ENCODE data around the gene KRT15. TPM values are rescaled to one million over a fixed set of nuclear protein-coding genes. Genes with fewer than 3 reads are reported as not detected.

Gene KRT15
- total RNA-seq, 1 donor from 2014 or later, result 24.3 TPM

DNA sequence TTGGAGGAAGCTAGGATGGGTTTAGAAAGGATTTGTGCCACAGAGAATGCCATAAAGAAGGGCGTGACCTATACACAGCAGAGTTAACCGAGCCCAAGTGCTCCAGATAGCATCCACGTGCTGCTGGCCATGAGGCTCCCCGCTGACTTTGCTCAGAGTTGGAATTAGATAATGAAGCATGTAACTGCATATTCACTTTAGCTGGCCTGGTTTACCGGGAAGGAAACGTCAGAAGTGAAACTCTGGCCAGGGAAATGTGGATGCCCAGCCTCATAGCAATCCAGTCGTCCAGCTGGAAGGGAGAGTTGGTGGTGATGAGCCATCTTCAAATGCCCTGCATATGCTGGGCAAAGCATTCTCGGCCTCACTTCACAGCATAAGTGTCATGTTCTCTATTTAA, 43.8 kb downstream of the KRT15 start:
- TF ChIP-seq, protein P1, sequence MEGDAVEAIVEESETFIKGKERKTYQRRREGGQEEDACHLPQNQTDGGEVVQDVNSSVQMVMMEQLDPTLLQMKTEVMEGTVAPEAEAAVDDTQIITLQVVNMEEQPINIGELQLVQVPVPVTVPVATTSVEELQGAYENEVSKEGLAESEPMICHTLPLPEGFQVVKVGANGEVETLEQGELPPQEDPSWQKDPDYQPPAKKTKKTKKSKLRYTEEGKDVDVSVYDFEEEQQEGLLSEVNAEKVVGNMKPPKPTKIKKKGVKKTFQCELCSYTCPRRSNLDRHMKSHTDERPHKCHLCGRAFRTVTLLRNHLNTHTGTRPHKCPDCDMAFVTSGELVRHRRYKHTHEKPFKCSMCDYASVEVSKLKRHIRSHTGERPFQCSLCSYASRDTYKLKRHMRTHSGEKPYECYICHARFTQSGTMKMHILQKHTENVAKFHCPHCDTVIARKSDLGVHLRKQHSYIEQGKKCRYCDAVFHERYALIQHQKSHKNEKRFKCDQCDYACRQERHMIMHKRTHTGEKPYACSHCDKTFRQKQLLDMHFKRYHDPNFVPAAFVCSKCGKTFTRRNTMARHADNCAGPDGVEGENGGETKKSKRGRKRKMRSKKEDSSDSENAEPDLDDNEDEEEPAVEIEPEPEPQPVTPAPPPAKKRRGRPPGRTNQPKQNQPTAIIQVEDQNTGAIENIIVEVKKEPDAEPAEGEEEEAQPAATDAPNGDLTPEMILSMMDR (IDR thresholded peaks at IDR 0.05), result no peak
- no peak overlapping the region for H3K4me3 ChIP-seq
- no peaks in the 10 kb centered on the region for H3K27me3 ChIP-seq
- H3K36me3 ChIP-seq, result no peaks in the 10 kb centered on the region
- no peak overlapping the region for H3K27ac ChIP-seq
- no peaks in the 10 kb centered on the region for H3K9me3 ChIP-seq
- ATAC-seq (no peak), DNase-seq (no peak)
- no peaks in the 10 kb centered on the region for H3K4me1 ChIP-seq
- intact Hi-C loops (cut with DNase I), result no loop called here

DNA sequence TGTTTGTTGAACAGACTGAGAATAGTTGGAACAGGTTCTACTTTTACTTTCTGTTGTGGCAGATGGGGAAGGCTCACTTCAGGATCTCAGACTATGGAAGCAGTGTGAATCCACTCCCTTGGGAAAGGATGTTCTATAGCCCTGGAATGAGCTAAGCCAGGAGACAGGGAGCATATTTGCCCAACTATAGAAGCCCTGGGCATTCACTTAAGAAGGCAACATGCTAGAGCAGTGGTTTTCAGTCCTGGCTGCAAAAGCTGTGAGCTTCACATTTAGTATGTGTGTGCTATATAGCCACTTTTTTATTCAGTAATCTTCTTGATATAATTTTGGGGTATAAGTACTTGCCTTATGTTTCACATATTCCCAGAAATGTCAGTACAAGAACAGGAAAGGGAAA, 50.3 kb downstream of the KRT15 start:
- H3K9me3 ChIP-seq, result no peaks in the 10 kb centered on the region
- DNase-seq (no peak), ATAC-seq (no peak)
- TF ChIP-seq, protein P1 (IDR thresholded peaks at IDR 0.05), result no peak
- intact Hi-C loops (cut with DNase I), result no loop called here
- no peak overlapping the region for H3K27ac ChIP-seq
- no peaks in the 10 kb centered on the region for H3K4me1 ChIP-seq
- no peaks in the 10 kb centered on the region for H3K27me3 ChIP-seq
- H3K4me3 ChIP-seq, result no peak overlapping the region
- no peaks in the 10 kb centered on the region for H3K36me3 ChIP-seq

DNA sequence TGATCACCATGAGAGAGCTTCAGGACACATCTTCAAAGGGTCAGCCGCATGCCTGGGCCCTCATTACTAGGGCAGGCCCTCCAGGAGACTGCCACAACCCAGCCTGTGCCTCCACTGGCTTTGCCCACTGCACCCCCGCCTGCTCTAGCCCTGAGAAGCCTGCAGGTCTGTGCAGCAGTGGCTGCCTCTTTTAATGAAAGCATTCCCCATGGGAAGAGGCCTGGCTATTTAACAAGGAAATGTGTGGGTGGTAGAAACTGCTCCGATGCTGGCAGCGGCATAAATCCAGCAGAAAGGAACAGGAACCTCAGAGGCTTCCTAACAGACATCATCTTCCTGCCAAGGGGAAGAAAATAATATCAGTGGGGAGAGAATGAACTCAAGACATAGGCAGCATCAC, 51.1 kb downstream of the KRT15 start:
- H3K36me3 ChIP-seq, result no peaks in the 10 kb centered on the region
- intact Hi-C loops (cut with DNase I), result no loop called here
- H3K27me3 ChIP-seq, result no peaks in the 10 kb centered on the region
- ATAC-seq (no peak), DNase-seq (no peak)
- no peak overlapping the region for H3K27ac ChIP-seq
- H3K4me1 ChIP-seq, result no peaks in the 10 kb centered on the region
- H3K9me3 ChIP-seq, result no peaks in the 10 kb centered on the region
- no peak overlapping the region for H3K4me3 ChIP-seq
- TF ChIP-seq, protein P1 (IDR thresholded peaks at IDR 0.05), result no peak

DNA sequence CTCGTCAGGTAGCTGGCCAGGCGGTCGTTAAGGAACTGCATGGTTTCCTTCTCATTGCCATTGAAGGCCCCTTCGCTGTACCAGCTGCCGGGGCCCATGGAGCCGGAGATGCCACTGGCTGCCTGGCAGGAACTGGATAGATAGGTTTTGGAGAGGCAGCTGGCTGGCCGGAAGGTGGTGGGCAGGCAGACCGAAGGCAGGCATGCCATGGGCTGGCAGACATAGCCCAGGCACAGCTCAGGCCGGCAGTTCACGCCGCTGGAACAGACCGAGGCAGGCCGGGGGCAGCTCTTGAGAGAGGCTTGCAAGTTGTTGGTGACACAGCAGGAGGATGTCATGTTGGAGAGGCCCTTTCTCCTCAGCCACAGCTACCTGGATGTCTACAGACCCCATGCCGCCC, 51.7 kb downstream of the KRT15 start, which contains the start of gene KRT32:
Gene KRT32 (minus strand): TSS at position 399 of the 400 bp plus-strand sequence. CDS start 61 bp downstream, at position 338.
- Histone ChIP-seq H3K36me3 (no peaks in the 10 kb centered on the region), H3K4me1 (no peaks in the 10 kb centered on the region), H3K27ac (no peak within 1 kb of the TSS), H3K27me3 (no peaks in the 10 kb centered on the region), H3K9me3 (no peaks in the 10 kb centered on the region), H3K4me3 (no peak within 1 kb of the TSS)
- TF ChIP-seq, protein P1 (IDR thresholded peaks at IDR 0.05), result no peak
- DNase-seq (no peak), ATAC-seq (no peak)
- intact Hi-C loops (cut with DNase I), result no loop called here

DNA sequence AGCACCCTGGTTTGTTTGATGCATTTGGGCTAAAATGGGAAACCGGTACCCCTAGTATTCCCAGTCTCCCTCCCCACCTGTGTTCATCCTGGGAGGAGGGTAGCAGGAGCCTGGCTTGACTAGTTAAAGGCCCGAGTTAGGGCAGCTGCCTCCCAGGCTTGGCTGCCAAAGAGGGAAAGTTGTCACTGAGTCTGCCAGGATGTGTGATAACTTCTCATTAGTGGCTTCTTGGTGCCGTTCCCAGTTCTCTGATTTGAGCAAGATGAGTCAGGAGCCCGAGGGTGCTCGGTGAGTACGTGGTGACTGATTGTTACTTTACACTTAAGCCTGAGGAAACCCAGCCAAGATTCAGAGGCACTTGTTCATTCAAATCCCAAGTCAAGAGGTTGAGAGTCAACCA, 54.0 kb downstream of the KRT15 start:
- DNase-seq, result no peak
- peak; percentile 90 for ATAC-seq
- TF ChIP-seq, protein P1 (IDR thresholded peaks at IDR 0.05), result no peak
- no peaks in the 10 kb centered on the region for H3K36me3 ChIP-seq
- intact Hi-C loops (cut with DNase I), result no loop called here
- no peaks in the 10 kb centered on the region for H3K4me1 ChIP-seq
- H3K4me3 ChIP-seq, result no peak overlapping the region
- no peaks in the 10 kb centered on the region for H3K9me3 ChIP-seq
- H3K27ac ChIP-seq, result no peak overlapping the region
- H3K27me3 ChIP-seq, result no peaks in the 10 kb centered on the region

DNA sequence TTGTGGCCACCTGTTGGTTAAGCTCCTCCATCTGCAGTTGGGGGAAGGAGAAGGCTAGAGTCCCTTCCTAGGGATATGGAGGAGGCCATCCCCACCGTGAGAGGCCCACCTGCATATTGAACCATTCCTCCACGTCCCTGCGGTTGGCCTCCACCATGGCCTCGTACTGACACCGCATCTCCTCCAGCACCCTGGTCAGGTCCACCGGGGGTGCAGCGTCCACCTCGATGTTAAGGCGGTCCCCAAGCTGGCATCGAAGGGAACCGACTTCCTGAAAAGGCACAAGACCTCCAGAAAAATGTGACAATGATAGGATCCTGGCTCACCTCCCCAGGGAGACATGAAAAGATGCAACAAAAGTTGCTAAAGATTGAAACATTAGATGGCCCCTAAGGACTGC, 54.5 kb downstream of the KRT15 start:
- H3K27ac ChIP-seq, result no peak overlapping the region
- no peak for ATAC-seq

More for the DNA sequence above, 54.5 kb downstream of the KRT15 start:
- Histone ChIP-seq H3K9me3 (no peaks in the 10 kb centered on the region), H3K36me3 (no peaks in the 10 kb centered on the region), H3K27me3 (no peaks in the 10 kb centered on the region), H3K4me1 (no peaks in the 10 kb centered on the region), H3K4me3 (no peak overlapping the region)
- TF ChIP-seq, protein P1 (IDR thresholded peaks at IDR 0.05), result no peak
- no peak for DNase-seq
- intact Hi-C loops (cut with DNase I), result no loop called here
